ENCODE results near the gene MX2. TPM values are rescaled to one million over a fixed set of nuclear protein-coding genes. Genes with fewer than 3 reads are reported as not detected.

The MX2 gene
- total RNA-seq, 2 experiments from 2014 or later: 9.2 to 10.3 TPM

GRCh38 chr21:41348434-41348833 is 13.4 kb upstream of the MX2 start:
- no peak for TF ChIP-seq CTCF (IDR thresholded peaks at IDR 0.05)
- DNase-seq: no peak
- Mint-ChIP-seq H3K36me3 (ENCODE audit: low read depth) (no peaks in the 10 kb centered on the region), H3K27ac (no peak overlapping the region), H3K4me1 (ENCODE audit: low read depth) (no peaks in the 10 kb centered on the region), H3K27me3 (peaks cover 2% of the 10 kb centered on the region), H3K4me3 (no peak overlapping the region), H3K9me3 (no peaks in the 10 kb centered on the region)
- intact Hi-C loops (cut with micrococcal nuclease): no loop called here
- POLR2A ChIA-PET: interaction anchor here (0.8 kb wide), 1 partner anchor 13 kb away, joined by 3 read pairs; the partner anchor contains the start of gene MX2
- ATAC-seq: no peak
- CTCF ChIA-PET: no interaction called here

GRCh38 chr21:41349126-41349525 is 12.7 kb upstream of the MX2 start:
- Mint-ChIP-seq H3K4me1 (ENCODE audit: low read depth) (no peaks in the 10 kb centered on the region), H3K36me3 (ENCODE audit: low read depth) (no peaks in the 10 kb centered on the region), H3K27ac (no peak overlapping the region), H3K9me3 (no peaks in the 10 kb centered on the region), H3K27me3 (peaks cover under 1% of the 10 kb centered on the region), H3K4me3 (no peak overlapping the region)
- intact Hi-C loops (cut with micrococcal nuclease): no loop called here
- no peak for DNase-seq
- ATAC-seq: no peak
- no peak for TF ChIP-seq CTCF (IDR thresholded peaks at IDR 0.05)
- ChIA-PET POLR2A (interaction anchor here (0.8 kb wide), 2 partner anchors 12 to 80 kb away, joined by 3 read pairs; partner anchors contain the start of gene MX2), CTCF (no interaction called here)

- Mint-ChIP-seq H3K9me3 (no peaks in the 10 kb centered on the region), H3K4me1 (ENCODE audit: low read depth) (no peaks in the 10 kb centered on the region), H3K27me3 (no peaks in the 10 kb centered on the region), H3K4me3 (no peak overlapping the region), H3K36me3 (ENCODE audit: low read depth) (no peaks in the 10 kb centered on the region), H3K27ac (no peak overlapping the region)
- no peak for ATAC-seq
- no peak for TF ChIP-seq CTCF (IDR thresholded peaks at IDR 0.05)
- CTCF ChIA-PET: interaction anchor here (0.8 kb wide), 1 partner anchor 67 kb away, joined by 3 read pairs; no protein-coding TSS in a partner anchor
- intact Hi-C loops (cut with micrococcal nuclease): no loop called here
- DNase-seq: no peak
- POLR2A ChIA-PET: interaction anchor here (0.8 kb wide), 1 partner anchor 79 kb away, joined by 3 read pairs; no protein-coding TSS in a partner anchor
These were observed 12.0 kb upstream of the MX2 start for GRCh38 chr21:41349619-41350390.

- POLR2A ChIA-PET: no interaction called here
These were observed 11.2 kb upstream of the MX2 start for GRCh38 chr21:41350436-41351155.

More at GRCh38 chr21:41350436-41351155, 11.2 kb upstream of the MX2 start:
- Mint-ChIP-seq H3K9me3 (no peaks in the 10 kb centered on the region), H3K4me1 (ENCODE audit: low read depth) (no peaks in the 10 kb centered on the region), H3K36me3 (ENCODE audit: low read depth) (no peaks in the 10 kb centered on the region), H3K4me3 (no peak overlapping the region), H3K27me3 (no peaks in the 10 kb centered on the region), H3K27ac (no peak overlapping the region)
- intact Hi-C loops (cut with micrococcal nuclease): no loop called here
- no peak for DNase-seq
- ATAC-seq: no peak
- CTCF ChIA-PET: interaction anchor here (0.8 kb wide), 1 partner anchor 68 kb away, joined by 3 read pairs; no protein-coding TSS in a partner anchor
- no peak for TF ChIP-seq CTCF (IDR thresholded peaks at IDR 0.05)
